Measurements from ENCODE around the gene GIGYF2.

- no peak for TF ChIP-seq CTCF (optimal IDR thresholded peaks at IDR 0.05 in 1 of 3, IDR thresholded peaks at IDR 0.05 in 1 of 3, conservative IDR thresholded peaks at IDR 0.05 in 1 of 3; ENCODE audit: extremely low read depth in 1 of 3, insufficient read depth in 2 of 3, low read length in 3 of 3)
- TF ChIP-seq EZH2 (IDR thresholded peaks at IDR 0.05; ENCODE audit: low read length), result no peak
Measured at GRCh38 chr2:232890536-232890895, 193.4 kb downstream of the GIGYF2 start.
